DOHH2 (cell line): Measurements from ENCODE around the gene SYNJ2.
"Not testable (repeated sequence)": the region's sequence is repeated elsewhere in the genome, so short reads cannot be mapped to it uniquely, and the experiment has no call there.

Experiments used
- H3F3A ChIP-seq: fragments of 200-600 bp; sonication (generic), shearing (Covaris generic); 2 replicates; pipeline ENCODE4 v1.6.0; 2016; ENCODE audit warnings: antibody characterized with exemption, mild to moderate bottlenecking; ENCODE audit not compliant: control insufficient read depth, insufficient read depth
- H3K27ac ChIP-seq: fragments of 200-600 bp; sonication (generic); 2 replicates; pipeline ENCODE4 v1.5.1; 2014; ENCODE audit warnings: low read depth, mild to moderate bottlenecking, low read length, moderate library complexity
- H3K27me3 ChIP-seq: fragments of 200-600 bp; sonication (generic); 2 replicates; pipeline ENCODE4 v1.6.1; 2014; ENCODE audit warnings: mild to moderate bottlenecking, low read length, mixed read lengths; ENCODE audit not compliant: control insufficient read depth
- H3K36me3 ChIP-seq: fragments of 200-600 bp; sonication (generic); 2 replicates; pipeline ENCODE4 v1.6.1; 2014; ENCODE audit warnings: mild to moderate bottlenecking, low read length, moderate library complexity, mixed read lengths; ENCODE audit not compliant: control insufficient read depth
- H3K4me1 ChIP-seq: fragments of 200-600 bp; sonication (generic); 2 replicates; pipeline ENCODE4 v1.6.1; 2014; ENCODE audit warnings: mild to moderate bottlenecking, low read length, mixed read lengths; ENCODE audit not compliant: control insufficient read depth
- H3K4me2 ChIP-seq: fragments of 200-600 bp; sonication (generic); 2 replicates; pipeline ENCODE4 v1.6.0; 2014; ENCODE audit warnings: mild to moderate bottlenecking, low read length, moderate library complexity
- H3K4me3 ChIP-seq: fragments of 200-600 bp; sonication (generic); 2 replicates; pipeline ENCODE4 v1.5.1; 2014; ENCODE audit warnings: mild to moderate bottlenecking, low read length, mixed read lengths
- H3K79me2 ChIP-seq: fragments of 200-600 bp; sonication (generic); 2 replicates; pipeline ENCODE4 v1.6.1; 2014; ENCODE audit warnings: mild to moderate bottlenecking, low read length, mixed read lengths; ENCODE audit not compliant: control insufficient read depth
- H3K9me2 ChIP-seq: fragments of 200-600 bp; sonication (generic); replicated peaks from 2 replicates; pipeline ENCODE4 v1.6.1; 2014; ENCODE audit warnings: mild to moderate bottlenecking, low read length, mixed read lengths; ENCODE audit not compliant: control insufficient read depth
- H3K9me3 ChIP-seq: fragments of 200-600 bp; sonication (generic); 2 replicates; pipeline ENCODE4 v1.6.1; 2014; ENCODE audit warnings: antibody characterized with exemption, low read length, mixed read lengths; ENCODE audit not compliant: control insufficient read depth, insufficient read depth
- H4K20me1 ChIP-seq: fragments of 200-600 bp; sonication (generic); 2 replicates; pipeline ENCODE4 v1.6.0; 2014; ENCODE audit warnings: low read depth, mild to moderate bottlenecking, antibody characterized with exemption, low read length, moderate library complexity; ENCODE audit not compliant: control insufficient read depth, insufficient read depth
- CTCF ChIP-seq: fragments of 200-600 bp; sonication (generic); IDR thresholded peaks from one replicate; pipeline ENCODE4 v1.5.1; 2014; ENCODE audit warnings: antibody characterized with exemption, mild to moderate bottlenecking, low read depth, low read length; ENCODE audit not compliant: poor library complexity, severe bottlenecking
- EZH2phosphoT487 ChIP-seq: fragments of 200-600 bp; sonication (generic); IDR thresholded peaks from 2 replicates; pipeline ENCODE4 v1.6.1; 2017; ENCODE audit warnings: borderline replicate concordance, mild to moderate bottlenecking, antibody characterized with exemption, low read length, moderate library complexity, mixed read lengths

SYNJ2 gene

GRCh38 chr6:157946053-157946617, 35.5 kb upstream of the SYNJ2 start:
- TF ChIP-seq EZH2phosphoT487, result no peak
- no peak for TF ChIP-seq CTCF
- no peaks in the 10 kb centered on the region for H4K20me1 ChIP-seq
- no peak overlapping the region for H3K4me2 ChIP-seq
- H3K27ac ChIP-seq, result no peak overlapping the region
- no peaks in the 10 kb centered on the region for H3F3A ChIP-seq
- H3K79me2 ChIP-seq, result no peaks in the 10 kb centered on the region
- no peaks in the 10 kb centered on the region for H3K36me3 ChIP-seq
- H3K9me2 ChIP-seq, result no peaks in the 10 kb centered on the region
- H3K4me1 ChIP-seq, result no peaks in the 10 kb centered on the region
- H3K9me3 ChIP-seq, result no peaks in the 10 kb centered on the region
- H3K27me3 ChIP-seq, result peaks cover 13% of the 10 kb centered on the region
- no peak overlapping the region for H3K4me3 ChIP-seq

- H3F3A ChIP-seq, result no peaks in the 10 kb centered on the region
- H3K4me3 ChIP-seq, result no peak overlapping the region
- no peaks in the 10 kb centered on the region for H3K9me2 ChIP-seq
- no peaks in the 10 kb centered on the region for H3K9me3 ChIP-seq
- no peaks in the 10 kb centered on the region for H3K79me2 ChIP-seq
- no peaks in the 10 kb centered on the region for H3K4me1 ChIP-seq
- TF ChIP-seq CTCF (peak; percentile 47), EZH2phosphoT487 (no peak)
- H3K27ac ChIP-seq, result no peak overlapping the region
- no peaks in the 10 kb centered on the region for H4K20me1 ChIP-seq
- H3K36me3 ChIP-seq, result no peaks in the 10 kb centered on the region
- H3K4me2 ChIP-seq, result no peak overlapping the region
- peaks cover 10% of the 10 kb centered on the region; the same call in 1 of the 2 replicates for H3K27me3 ChIP-seq
Observed at GRCh38 chr6:157946865-157947532, 34.7 kb upstream of the SYNJ2 start.

- not testable (repeated sequence) for H3K27me3 ChIP-seq, H3K9me2 ChIP-seq, H3K27ac ChIP-seq, H3K9me3 ChIP-seq, H3K79me2 ChIP-seq, H3F3A ChIP-seq, H3K4me2 ChIP-seq, H3K36me3 ChIP-seq, H3K4me3 ChIP-seq, H4K20me1 ChIP-seq, H3K4me1 ChIP-seq
Observed at GRCh38 chr6:157950899-157951298, 30.8 kb upstream of the SYNJ2 start.

GRCh38 chr6:157951828-157952227, 29.8 kb upstream of the SYNJ2 start:
- TF ChIP-seq CTCF (no peak), EZH2phosphoT487 (no peak)
- Histone ChIP-seq H3K4me2 (no peak overlapping the region), H3K9me3 (no peaks in the 10 kb centered on the region), H3K27ac (no peak overlapping the region), H4K20me1 (no peaks in the 10 kb centered on the region), H3K27me3 (peaks cover 3% of the 10 kb centered on the region; the same call in 1 of the 2 replicates), H3F3A (no peaks in the 10 kb centered on the region), H3K36me3 (no peaks in the 10 kb centered on the region), H3K9me2 (no peaks in the 10 kb centered on the region), H3K79me2 (no peaks in the 10 kb centered on the region), H3K4me1 (no peaks in the 10 kb centered on the region), H3K4me3 (no peak overlapping the region)
